Activated naive CD8-positive, alpha-beta T cell treated with anti-CD3 and anti-CD28 coated beads, Interleukin-2, amount 10 ng/mL, durations not matched to agents 7 days and 5 days (primary cell): ENCODE measurements around the gene NAA25. TPM values are rescaled to one million over a fixed set of nuclear protein-coding genes. Genes with fewer than 3 reads are reported as not detected.

Experiments used
- ATAC-seq: fragments of 150-1000 bp; cut with Tn5 transposase; one replicate; pipeline ENCODE4 v1.10.0; 2021; ENCODE audit warnings: low read depth, moderate library complexity
- POLR2A ChIA-PET: fragments of 350-600 bp; sonication (Branson Sonifier 250); formaldehyde crosslinking; loops from one replicate; lab custom pipeline; 2021; ENCODE audit warnings: antibody characterized with exemption; lab: Charles Lee
- DNase-seq: peaks from one replicate; pipeline ENCODE4 v3.0.0; 2021
- H3K27ac Mint-ChIP-seq: one replicate; pipeline ENCODE4 v1.8.0; 2022; ENCODE audit warnings: mild to moderate bottlenecking, mixed read lengths
- H3K27me3 Mint-ChIP-seq: one replicate; pipeline ENCODE4 v1.8.0; 2022; ENCODE audit warnings: mild to moderate bottlenecking, moderate library complexity, mixed read lengths
- H3K36me3 Mint-ChIP-seq: one replicate; pipeline ENCODE4 v1.8.0; 2021; ENCODE audit warnings: mild to moderate bottlenecking, mixed read lengths
- H3K4me1 Mint-ChIP-seq: one replicate; pipeline ENCODE4 v1.8.0; 2021; ENCODE audit warnings: mixed read lengths
- H3K4me3 Mint-ChIP-seq: one replicate; pipeline ENCODE4 v1.8.0; 2022; ENCODE audit warnings: mild to moderate bottlenecking, moderate library complexity, mixed read lengths
- H3K9me3 Mint-ChIP-seq: one replicate; pipeline ENCODE4 v1.8.0; 2021; ENCODE audit warnings: mixed read lengths
- microRNA-seq: library from miRNA; unstranded; fragments of <30 nt; microRNA quantifications from one replicate; pipeline ENCODE4 v1.2.0, GENCODE V29; 2022
- total RNA-seq, 2 experiments: library from RNA; stranded (reverse); gene quantifications; one replicate each; pipeline ENCODE4 v1.2.3, GENCODE V29; 2021

Gene NAA25
- total RNA-seq, 2 experiments from 2014 or later: 26.0 to 28.5 TPM

DNA sequence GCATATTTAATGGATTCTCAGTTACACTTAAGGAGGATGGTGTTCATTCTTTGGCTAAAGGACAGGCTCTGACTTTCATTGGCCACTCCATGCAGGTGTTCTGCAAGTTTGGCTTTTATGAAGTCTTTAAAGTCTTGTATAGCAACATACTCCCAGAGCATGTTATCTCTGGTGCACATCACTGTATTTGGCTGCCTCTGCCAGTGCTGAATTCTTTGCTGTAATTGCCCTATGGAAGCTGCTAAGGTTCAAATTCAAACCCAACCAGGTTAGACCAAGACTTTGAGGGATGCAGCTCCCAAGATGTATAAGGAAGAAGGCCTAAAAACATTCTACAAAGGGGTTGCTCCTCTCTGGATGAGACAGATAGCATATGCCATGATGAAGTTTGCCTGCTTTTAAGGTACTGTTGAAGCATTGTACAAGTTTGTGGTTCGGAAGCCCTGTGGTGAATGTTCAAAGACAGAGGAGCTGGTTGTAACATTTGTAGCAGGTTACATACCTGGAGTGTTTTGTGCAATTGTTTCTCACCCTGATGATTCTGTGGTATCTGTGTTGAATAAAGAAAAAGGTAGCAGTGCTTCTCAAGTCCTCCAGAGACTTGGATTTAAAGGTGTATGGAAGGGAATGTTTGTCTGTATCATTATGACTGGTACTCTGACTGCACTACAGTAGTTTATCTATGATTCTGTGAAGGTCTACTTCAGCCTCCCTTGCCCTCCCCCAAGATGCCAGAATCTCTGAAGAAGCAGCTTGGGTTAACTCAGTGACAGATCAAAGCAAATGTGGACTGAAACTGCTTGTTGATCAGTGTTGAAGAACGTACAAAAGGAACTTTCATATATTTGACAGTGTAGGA lies 115.1 kb downstream of the NAA25 start:
- H3K4me1 Mint-ChIP-seq: peaks cover 44% of the 10 kb centered on the region
- POLR2A ChIA-PET: interaction anchor here (0.7 to 13.9 kb wide), 7 partner anchors 8 to 133 kb away, joined by 3 to 218 read pairs (median 4); partner anchors contain the start of genes ERP29 and TMEM116

GRCh38 chr12:111992464-111992863 lies 116.1 kb downstream of the NAA25 start:
- Mint-ChIP-seq H3K36me3 (peaks cover 17% of the 10 kb centered on the region), H3K4me3 (peak overlapping the region; percentile 12)
- no peak for ATAC-seq

More for the DNA sequence above, 115.1 kb downstream of the NAA25 start:
- H3K27ac Mint-ChIP-seq: peak overlapping the region; percentile 94
- peak overlapping the region; percentile 86 for H3K4me3 Mint-ChIP-seq
- H3K27me3 Mint-ChIP-seq: no peaks in the 10 kb centered on the region
- no peaks in the 10 kb centered on the region for H3K9me3 Mint-ChIP-seq
- peak; percentile 82 for ATAC-seq
- H3K36me3 Mint-ChIP-seq: peaks cover 11% of the 10 kb centered on the region
- no peak for DNase-seq

DNA sequence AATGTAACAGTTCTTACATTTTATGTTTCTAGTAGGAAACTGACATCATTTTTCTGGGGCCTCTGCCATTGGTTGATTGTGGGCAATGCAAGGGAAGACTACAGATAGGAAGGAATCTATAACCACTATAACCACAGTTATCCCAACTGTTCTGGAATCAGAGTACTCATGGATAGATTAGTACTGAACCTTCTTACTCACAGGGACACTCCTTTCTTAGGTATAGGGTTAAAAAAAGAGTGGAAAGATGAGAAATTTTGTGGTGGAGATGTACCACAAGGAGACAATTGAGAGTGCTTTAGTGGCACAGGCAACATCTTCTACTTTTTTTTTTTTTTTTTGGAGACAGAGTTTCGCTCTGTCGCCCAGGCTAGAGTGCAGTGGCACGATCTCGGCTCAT lies 116.6 kb downstream of the NAA25 start:
- peaks cover 40% of the 10 kb centered on the region for H3K4me1 Mint-ChIP-seq
- H3K36me3 Mint-ChIP-seq: peaks cover 18% of the 10 kb centered on the region
- peak overlapping the region; percentile 39 for H3K4me3 Mint-ChIP-seq
- no peaks in the 10 kb centered on the region for H3K27me3 Mint-ChIP-seq
- no peaks in the 10 kb centered on the region for H3K9me3 Mint-ChIP-seq
- DNase-seq (no peak), ATAC-seq (peak; percentile 8)
- POLR2A ChIA-PET: interaction anchor here (13.9 kb wide), 1 partner anchor 21 kb away, joined by 218 read pairs; the partner anchor contains the start of genes ERP29 and TMEM116
- peak overlapping the region; percentile 94 for H3K27ac Mint-ChIP-seq

More at GRCh38 chr12:111992464-111992863, 116.1 kb downstream of the NAA25 start:
- POLR2A ChIA-PET: interaction anchor here (1.4 to 13.9 kb wide), 3 partner anchors 9 to 41 kb away, joined by 4 to 218 read pairs (median 7); partner anchors contain the start of genes ERP29 and TMEM116
- Mint-ChIP-seq H3K27ac (peak overlapping the region; percentile 94), H3K27me3 (no peaks in the 10 kb centered on the region), H3K9me3 (no peaks in the 10 kb centered on the region), H3K4me1 (peaks cover 42% of the 10 kb centered on the region)
- no peak for DNase-seq

DNA sequence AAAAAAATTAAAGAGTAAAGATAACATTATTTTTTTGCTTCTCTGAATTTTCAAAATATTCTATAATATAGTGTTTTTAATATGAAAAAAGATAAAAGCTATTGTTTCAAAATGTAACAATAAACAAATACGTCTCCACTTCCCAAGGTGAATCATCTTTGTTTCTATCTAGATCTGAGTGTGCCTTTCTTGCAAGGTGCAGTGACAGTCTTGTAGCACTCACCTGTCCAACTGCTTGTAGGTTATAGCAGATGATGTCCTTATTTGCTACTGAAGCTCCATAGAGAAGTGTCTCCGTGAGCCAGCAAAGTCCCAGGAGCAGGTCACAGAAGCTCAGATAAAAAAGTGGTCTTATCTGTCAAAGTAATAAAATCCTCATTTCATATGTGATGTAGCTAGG lies 117.0 kb downstream of the NAA25 start:
- ATAC-seq (no peak), DNase-seq (no peak)
- Mint-ChIP-seq H3K36me3 (peaks cover 16% of the 10 kb centered on the region), H3K27ac (peak overlapping the region; percentile 94), H3K27me3 (no peaks in the 10 kb centered on the region), H3K4me3 (peak overlapping the region; percentile 39), H3K4me1 (peaks cover 40% of the 10 kb centered on the region), H3K9me3 (no peaks in the 10 kb centered on the region)
- POLR2A ChIA-PET: interaction anchor here (13.9 kb wide), 1 partner anchor 21 kb away, joined by 218 read pairs; the partner anchor contains the start of genes ERP29 and TMEM116

DNA sequence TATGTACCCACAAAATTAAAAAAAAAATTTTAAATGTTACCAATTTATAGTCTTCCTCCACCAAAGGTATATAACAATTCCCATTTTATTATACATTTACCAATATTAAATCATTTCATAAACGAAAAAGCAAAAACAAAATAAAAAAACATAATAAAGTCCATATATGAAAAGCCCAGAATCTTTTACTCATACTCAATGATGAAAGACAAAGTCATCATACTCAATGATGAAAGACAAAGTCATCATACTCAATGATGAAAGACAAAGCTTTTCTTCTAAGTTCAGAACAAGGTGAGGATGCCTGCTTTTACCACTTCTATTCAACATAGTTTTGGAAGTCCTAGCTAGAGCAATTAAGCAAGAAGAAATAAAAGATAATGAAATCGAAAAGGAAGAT lies 123.8 kb downstream of the NAA25 start:
- peaks cover 15% of the 10 kb centered on the region for H3K36me3 Mint-ChIP-seq
- POLR2A ChIA-PET: no interaction called here
- no peak overlapping the region for H3K4me3 Mint-ChIP-seq
- no peak for DNase-seq
- no peaks in the 10 kb centered on the region for H3K9me3 Mint-ChIP-seq
- no peak overlapping the region for H3K27ac Mint-ChIP-seq
- ATAC-seq: no peak
- no peaks in the 10 kb centered on the region for H3K27me3 Mint-ChIP-seq
- peaks cover 1% of the 10 kb centered on the region for H3K4me1 Mint-ChIP-seq

DNA sequence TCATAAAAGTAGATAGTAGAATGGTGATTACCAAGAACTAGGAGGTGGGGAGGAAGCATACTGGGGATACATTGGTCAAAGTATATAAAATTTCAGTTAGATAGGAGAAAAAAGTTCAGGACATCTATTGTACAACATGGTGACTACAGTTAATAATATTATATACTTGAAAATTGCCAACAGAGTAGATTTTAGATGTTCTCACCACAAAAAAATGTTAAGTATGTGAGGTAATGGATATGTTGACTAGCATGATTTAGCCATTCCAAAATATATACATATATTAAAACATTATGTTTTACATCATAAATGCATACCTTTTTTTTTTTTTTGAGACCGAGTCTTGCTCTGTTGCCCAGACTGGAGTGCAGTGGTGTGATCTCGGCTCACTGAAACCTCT lies 126.6 kb downstream of the NAA25 start:
- H3K36me3 Mint-ChIP-seq: peaks cover 6% of the 10 kb centered on the region
- H3K27ac Mint-ChIP-seq: no peak overlapping the region
- H3K9me3 Mint-ChIP-seq: no peaks in the 10 kb centered on the region
- H3K4me3 Mint-ChIP-seq: no peak overlapping the region
- ATAC-seq: no peak
- peaks cover 8% of the 10 kb centered on the region for H3K4me1 Mint-ChIP-seq
- POLR2A ChIA-PET: no interaction called here
- DNase-seq: no peak
- H3K27me3 Mint-ChIP-seq: no peaks in the 10 kb centered on the region

- peaks cover 6% of the 10 kb centered on the region for H3K36me3 Mint-ChIP-seq
- no peak overlapping the region for H3K4me3 Mint-ChIP-seq
- H3K27me3 Mint-ChIP-seq: no peaks in the 10 kb centered on the region
- DNase-seq (no peak), ATAC-seq (no peak)
- H3K4me1 Mint-ChIP-seq: peaks cover 11% of the 10 kb centered on the region
- no peaks in the 10 kb centered on the region for H3K9me3 Mint-ChIP-seq
- POLR2A ChIA-PET: interaction anchor here (1.2 kb wide), 1 partner anchor 32 kb away, joined by 6 read pairs; the partner anchor contains the start of genes ERP29 and TMEM116
- H3K27ac Mint-ChIP-seq: no peak overlapping the region
Observed at GRCh38 chr12:111980598-111980997, 128.0 kb downstream of the NAA25 start.

DNA sequence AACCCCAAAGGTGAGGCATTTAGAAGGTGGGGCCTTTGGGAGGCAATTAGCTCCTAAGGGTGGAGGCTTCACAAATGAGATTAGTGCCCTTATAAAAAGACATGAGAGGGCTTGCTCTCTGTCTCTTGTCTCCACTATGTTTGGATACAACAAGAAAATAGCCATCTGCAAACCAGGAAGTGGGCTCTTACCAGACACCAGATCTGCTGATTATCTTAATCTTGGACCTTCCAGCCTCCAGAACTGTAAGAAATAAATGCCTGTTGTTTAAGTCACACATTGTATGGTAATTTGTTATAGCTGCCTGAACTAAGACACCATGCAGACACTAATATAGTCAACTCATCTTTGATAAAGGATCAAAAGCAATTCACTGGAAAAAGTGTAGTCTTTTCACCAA lies 130.0 kb downstream of the NAA25 start:
- DNase-seq (no peak), ATAC-seq (no peak)
- Mint-ChIP-seq H3K4me3 (no peak overlapping the region), H3K9me3 (no peaks in the 10 kb centered on the region), H3K27me3 (no peaks in the 10 kb centered on the region), H3K36me3 (peaks cover 3% of the 10 kb centered on the region), H3K27ac (no peak overlapping the region), H3K4me1 (peaks cover 12% of the 10 kb centered on the region)
- POLR2A ChIA-PET: no interaction called here

- Mint-ChIP-seq H3K9me3 (no peaks in the 10 kb centered on the region), H3K27ac (no peak overlapping the region), H3K4me3 (no peak overlapping the region), H3K36me3 (peaks cover 9% of the 10 kb centered on the region), H3K27me3 (no peaks in the 10 kb centered on the region), H3K4me1 (peaks cover 12% of the 10 kb centered on the region)
- POLR2A ChIA-PET: no interaction called here
- ATAC-seq: no peak
- DNase-seq: no peak
Observed at GRCh38 chr12:111976860-111977259, 131.7 kb downstream of the NAA25 start.

Small RNA genes within 50 kb of the gene (microRNA-seq; reads per million reads assigned to microRNA genes)
- not detected for gene MIR3657

Other genes with a start within 250 kb of the NAA25 start
- 10 to 100 TPM; 23.4 to 26.2 TPM for gene TMEM116, start 95.6 kb downstream of the NAA25 start, total RNA-seq
- 100 to 1,000 TPM; 158 TPM for gene ERP29, start 95.4 kb downstream of the NAA25 start, total RNA-seq
- 10 to 100 TPM; 69.7 to 70.3 TPM for gene TRAFD1, start 16.8 kb upstream of the NAA25 start, total RNA-seq